NT2/D1 (cell line): ENCODE data around the gene PMM1.

ENCODE experiments used
- DNase-seq: peaks from one replicate; pipeline ENCODE4 v3.0.0-alpha.2; 2011; ENCODE audit warnings: low read depth, low spot score
- H3K27me3 ChIP-seq: 2 replicates; pipeline ENCODE4 v1.6.0; 2011; ENCODE audit warnings: mild to moderate bottlenecking; ENCODE audit not compliant: insufficient read length, insufficient read depth
- H3K36me3 ChIP-seq: 2 replicates; pipeline ENCODE4 v1.6.1; 2011; ENCODE audit warnings: mild to moderate bottlenecking, low read length, mixed read lengths; ENCODE audit not compliant: insufficient read depth, insufficient read length
- H3K4me1 ChIP-seq: 2 replicates; pipeline ENCODE4 v1.5.1; 2011; ENCODE audit not compliant: insufficient read depth, insufficient read length
- H3K4me3 ChIP-seq: 2 replicates; pipeline ENCODE4 v1.5.1; 2011; ENCODE audit warnings: low read depth; ENCODE audit not compliant: insufficient read length
- H3K9ac ChIP-seq: 2 replicates; pipeline ENCODE4 v1.6.0; 2011; ENCODE audit warnings: low read depth; ENCODE audit not compliant: insufficient read length
- H3K9me3 ChIP-seq: 2 replicates; pipeline ENCODE4 v1.5.1; 2011; ENCODE audit warnings: mild to moderate bottlenecking, low read length; ENCODE audit not compliant: insufficient read depth
- SUZ12 ChIP-seq: IDR thresholded peaks from 2 replicates; pipeline ENCODE4 v1.6.1; 2011; ENCODE audit not compliant: insufficient read length, insufficient read depth; ENCODE audit errors: extremely low read depth
- YY1 ChIP-seq: IDR thresholded peaks from 2 replicates; pipeline ENCODE4 v1.6.1; 2011; ENCODE audit not compliant: insufficient read length, insufficient read depth
- ZNF274 ChIP-seq: IDR thresholded peaks from 2 replicates; pipeline ENCODE4 v1.6.1; 2011; ENCODE audit warnings: mild to moderate bottlenecking, low read depth, low read length

The PMM1 gene

GRCh38 chr22:41625577-41625976 is 35.9 kb upstream of the PMM1 start:
- peaks cover 22% of the 10 kb centered on the region; the same call in 1 of the 2 replicates for H3K9me3 ChIP-seq
- no peak for TF ChIP-seq ZNF274
- no peak for TF ChIP-seq SUZ12
- no peak for TF ChIP-seq YY1
- no peaks in the 10 kb centered on the region for H3K27me3 ChIP-seq
- no peak overlapping the region for H3K4me3 ChIP-seq
- H3K9ac ChIP-seq = no peak overlapping the region
- no peaks in the 10 kb centered on the region for H3K4me1 ChIP-seq
- H3K36me3 ChIP-seq = peaks cover 60% of the 10 kb centered on the region
- no peak for DNase-seq

GRCh38 chr22:41621911-41622179 is 32.2 kb upstream of the PMM1 start:
- no peaks in the 10 kb centered on the region for H3K4me1 ChIP-seq
- TF ChIP-seq SUZ12 (no peak), ZNF274 (no peak), YY1 (no peak)
- H3K9ac ChIP-seq = peak overlapping the region; percentile 99
- peak overlapping the region; percentile 99 for H3K4me3 ChIP-seq
- DNase-seq = no peak
- no peaks in the 10 kb centered on the region for H3K9me3 ChIP-seq
- H3K27me3 ChIP-seq = no peaks in the 10 kb centered on the region
- peaks cover 35% of the 10 kb centered on the region for H3K36me3 ChIP-seq

DNA sequence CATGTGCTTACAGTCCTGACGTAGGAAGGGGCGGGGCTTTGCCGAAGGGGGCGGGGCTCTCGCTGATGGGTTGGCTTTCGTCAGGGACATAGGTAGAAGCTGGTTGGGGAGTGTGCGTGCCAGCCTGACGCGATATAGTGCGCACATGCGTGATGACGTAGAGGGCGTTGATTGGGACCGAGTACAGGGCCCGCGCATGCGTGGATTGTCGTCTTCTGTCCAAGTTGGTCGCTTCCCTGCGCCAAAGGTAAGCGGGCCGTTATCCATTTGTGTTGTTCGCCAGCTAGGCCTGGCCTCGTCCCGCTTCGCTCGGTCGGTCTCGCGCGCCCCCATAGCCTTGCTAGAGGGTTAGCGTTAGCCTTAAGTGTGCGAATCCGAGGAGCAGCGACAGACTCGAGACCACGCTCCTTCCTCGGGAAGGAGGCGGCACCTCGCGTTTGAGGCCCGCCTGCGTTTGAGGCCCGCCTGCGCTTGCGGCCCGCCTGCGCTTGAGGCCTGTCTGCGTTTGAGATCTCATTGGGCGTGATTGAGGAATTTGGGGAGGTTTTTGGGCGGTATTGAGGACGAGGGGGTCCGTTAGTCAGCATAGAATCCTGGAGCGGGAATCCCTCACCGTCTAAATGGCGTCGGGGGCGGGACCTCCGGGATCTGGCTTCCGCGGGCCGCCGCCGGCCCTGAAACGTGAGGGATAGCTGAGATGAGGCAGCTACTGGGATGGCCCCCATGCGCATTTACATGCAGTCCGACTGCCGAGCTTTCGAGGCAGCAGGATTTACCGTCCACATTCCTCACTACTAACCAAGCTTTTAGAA is 31.7 kb upstream of the PMM1 start, which contains the start of gene XRCC6:
TSS of gene XRCC6 (plus strand) at position 197 of the 812 bp plus-strand sequence. CDS start 710 bp downstream, outside the sequence.
- H3K27me3 ChIP-seq = no peaks in the 10 kb centered on the region
- H3K4me1 ChIP-seq = no peaks in the 10 kb centered on the region
- TF ChIP-seq SUZ12 = no peak
- no peak for TF ChIP-seq ZNF274
- no peak for TF ChIP-seq YY1
- peaks cover 33% of the 10 kb centered on the region for H3K36me3 ChIP-seq
- peak; percentile 97 for DNase-seq
- no peaks in the 10 kb centered on the region for H3K9me3 ChIP-seq
- H3K4me3 ChIP-seq = peak within 1 kb of the TSS; percentile 99
- H3K9ac ChIP-seq = peak within 1 kb of the TSS; percentile 99

GRCh38 chr22:41620589-41621098 is 31.0 kb upstream of the PMM1 start, which contains the start of gene DESI1:
Gene DESI1 (minus strand): TSS chr22:41621043. CDS start chr22:41620839, 204 bp downstream.
- no peaks in the 10 kb centered on the region for H3K4me1 ChIP-seq
- no peaks in the 10 kb centered on the region for H3K27me3 ChIP-seq
- peak within 1 kb of the TSS; percentile 99 for H3K4me3 ChIP-seq
- no peaks in the 10 kb centered on the region for H3K9me3 ChIP-seq
- peaks cover 30% of the 10 kb centered on the region for H3K36me3 ChIP-seq
- peak; percentile 9 for DNase-seq
- H3K9ac ChIP-seq = peak within 1 kb of the TSS; percentile 99
- TF ChIP-seq ZNF274 (no peak), SUZ12 (no peak), YY1 (no peak)

- TF ChIP-seq SUZ12 = no peak
- no peak for TF ChIP-seq ZNF274
- no peak for TF ChIP-seq YY1
- peak overlapping the region; percentile 79 for H3K9ac ChIP-seq
- no peaks in the 10 kb centered on the region for H3K27me3 ChIP-seq
- DNase-seq = peak; percentile 5
- H3K36me3 ChIP-seq = peaks cover 24% of the 10 kb centered on the region
- H3K4me1 ChIP-seq = no peaks in the 10 kb centered on the region
- H3K9me3 ChIP-seq = no peaks in the 10 kb centered on the region
- peak overlapping the region; percentile 88 for H3K4me3 ChIP-seq
These were observed 30.4 kb upstream of the PMM1 start for GRCh38 chr22:41619979-41620588.

DNA sequence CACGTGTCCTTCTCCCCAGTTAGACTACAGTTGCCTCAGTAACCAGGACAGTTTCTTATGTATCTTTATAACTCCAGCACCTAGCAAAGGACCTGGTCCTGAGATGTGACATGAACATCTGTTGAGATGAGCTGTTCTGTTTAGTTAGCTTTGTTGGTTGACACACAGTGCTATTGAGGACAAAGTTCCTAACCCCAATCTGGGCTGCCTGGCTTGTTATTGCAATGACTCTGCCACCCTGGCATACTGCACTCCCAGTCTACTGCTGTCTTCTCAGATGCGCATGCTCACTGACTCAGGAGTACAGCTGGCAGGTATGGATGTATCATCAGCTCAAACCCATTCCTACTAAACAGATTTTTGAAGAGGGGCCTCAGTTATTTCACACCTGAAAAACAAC is 23.8 kb upstream of the PMM1 start:
- Histone ChIP-seq H3K27me3 (no peaks in the 10 kb centered on the region), H3K4me3 (no peak overlapping the region), H3K9me3 (no peaks in the 10 kb centered on the region), H3K9ac (no peak overlapping the region), H3K36me3 (peaks cover 7% of the 10 kb centered on the region), H3K4me1 (no peaks in the 10 kb centered on the region)
- no peak for DNase-seq
- TF ChIP-seq YY1 (no peak), SUZ12 (no peak), ZNF274 (no peak)

GRCh38 chr22:41612603-41613306 is 23.1 kb upstream of the PMM1 start:
- TF ChIP-seq SUZ12 = no peak
- TF ChIP-seq ZNF274 = no peak
- no peak for TF ChIP-seq YY1
- Histone ChIP-seq H3K9ac (no peak overlapping the region), H3K4me3 (no peak overlapping the region), H3K4me1 (no peaks in the 10 kb centered on the region), H3K36me3 (peaks cover 7% of the 10 kb centered on the region), H3K27me3 (no peaks in the 10 kb centered on the region), H3K9me3 (no peaks in the 10 kb centered on the region)
- DNase-seq = no peak
